ENCODE measurements around the gene GOLGA6L7.

- TF ChIP-seq CTCF (IDR thresholded peaks at IDR 0.05) (no peak), POLR2A (IDR thresholded peaks at IDR 0.05) (no peak)
Measured at GRCh38 chr15:28885630-28886430, 37.4 kb upstream of the GOLGA6L7 start, which contains the start of gene APBA2.

Measured in ovary (tissue), 3 donors.